Ascending aorta (tissue), 2 donors: ENCODE data around the gene ATL3. TPM values are rescaled to one million over a fixed set of nuclear protein-coding genes. Genes with fewer than 3 reads are reported as not detected.

ENCODE experiments used
- DNase-seq, 2 donors: peaks; one replicate each; pipeline ENCODE4 v3.0.0-alpha.2; 2019; ENCODE audit warnings: low spot score in 2 of 2
- H3K27ac ChIP-seq, 2 donors: fragments of 200-600 bp; sonication (generic); one replicate each; pipeline ENCODE4 v1.5.1; 2016 to 2017; ENCODE audit warnings: mild to moderate bottlenecking in 1 of 2
- H3K27me3 ChIP-seq: fragments of 200-600 bp; sonication (generic); one replicate; pipeline ENCODE4 v1.5.1; 2017
- H3K36me3 ChIP-seq, 2 donors: fragments of 200-600 bp; sonication (generic); one replicate each; pipeline ENCODE4 v1.5.1; 2016
- H3K4me1 ChIP-seq, 2 donors: fragments of 200-600 bp; sonication (generic); one replicate each; pipeline ENCODE4 v1.5.1; 2016 to 2017; ENCODE audit warnings: mild to moderate bottlenecking in 1 of 2
- H3K4me3 ChIP-seq, 2 donors: fragments of 200-600 bp; sonication (generic); one replicate each; pipeline ENCODE4 v1.5.1; 2016 to 2017; ENCODE audit warnings: mild to moderate bottlenecking in 1 of 2
- H3K9me3 ChIP-seq, 2 donors: fragments of 200-600 bp; sonication (generic); one replicate each; pipeline ENCODE4 v1.5.1; 2016
- CTCF ChIP-seq, 3 experiments: fragments of 200-600 bp in 2 of 3; fragments of 450-650 bp in 1 of 3; sonication (generic) in 2 of 3; IDR thresholded peaks; one replicate each; pipeline ENCODE4 v1.5.1; 2016 to 2019; ENCODE audit warnings: antibody characterized with exemption in 3 of 3, mild to moderate bottlenecking in 1 of 3, moderate library complexity in 1 of 3
- intact Hi-C: fragments of 100-400 bp; cut with DNase I; formaldehyde crosslinking; loops from one replicate; pipeline ENCODE4 v1.15.1; 2023
- total RNA-seq: library from RNA; depleted of rRNA; stranded (reverse); fragments of >200 nt; gene quantifications from one replicate; pipeline ENCODE4 v1.1.0, GENCODE V29; 2016

ATL3 gene
- total RNA-seq, 1 donor from 2014 or later = 77.3 TPM

- no peaks in the 10 kb centered on the region for H3K4me1 ChIP-seq
- TF ChIP-seq CTCF (IDR thresholded peaks at IDR 0.05) = no peak
- no peak overlapping the region for H3K4me3 ChIP-seq
- no peaks in the 10 kb centered on the region for H3K27me3 ChIP-seq
- no peak for DNase-seq
- no peaks in the 10 kb centered on the region for H3K36me3 ChIP-seq
- intact Hi-C loops = no loop called here
- no peak overlapping the region for H3K27ac ChIP-seq
- H3K9me3 ChIP-seq = no peaks in the 10 kb centered on the region
These were observed 42.6 kb upstream of the ATL3 start for GRCh38 chr11:63713766-63714165.

GRCh38 chr11:63711838-63712237 lies 40.7 kb upstream of the ATL3 start:
- intact Hi-C loops = no loop called here
- no peak for DNase-seq
- TF ChIP-seq CTCF (IDR thresholded peaks at IDR 0.05) = no peak
- no peaks in the 10 kb centered on the region for H3K9me3 ChIP-seq
- no peak overlapping the region for H3K4me3 ChIP-seq
- no peaks in the 10 kb centered on the region for H3K4me1 ChIP-seq
- H3K36me3 ChIP-seq = no peaks in the 10 kb centered on the region
- no peak overlapping the region for H3K27ac ChIP-seq
- no peaks in the 10 kb centered on the region for H3K27me3 ChIP-seq

- Histone ChIP-seq H3K36me3 (no peaks in the 10 kb centered on the region), H3K4me3 (no peak overlapping the region), H3K27me3 (no peaks in the 10 kb centered on the region), H3K9me3 (no peaks in the 10 kb centered on the region), H3K4me1 (no peaks in the 10 kb centered on the region), H3K27ac (no peak overlapping the region)
- DNase-seq = no peak
- peak in 1 of 3 experiments; percentile 15 for TF ChIP-seq CTCF (IDR thresholded peaks at IDR 0.05)
- intact Hi-C loops = no loop called here
These were observed 39.5 kb upstream of the ATL3 start for GRCh38 chr11:63710476-63711217.

- Histone ChIP-seq H3K27me3 (no peaks in the 10 kb centered on the region), H3K27ac (no peak overlapping the region), H3K4me1 (peaks cover 6 to 7% of the 10 kb centered on the region in 2 donors), H3K36me3 (no peaks in the 10 kb centered on the region), H3K4me3 (no peak overlapping the region), H3K9me3 (no peaks in the 10 kb centered on the region)
- no peak for TF ChIP-seq CTCF (IDR thresholded peaks at IDR 0.05)
- no peak for DNase-seq
- intact Hi-C loops = no loop called here
These were observed 38.2 kb upstream of the ATL3 start for GRCh38 chr11:63709336-63709884.

GRCh38 chr11:63708764-63709163 lies 37.6 kb upstream of the ATL3 start:
- Histone ChIP-seq H3K9me3 (no peaks in the 10 kb centered on the region), H3K4me3 (no peak overlapping the region), H3K27ac (no peak overlapping the region), H3K4me1 (peaks cover 6 to 7% of the 10 kb centered on the region in 2 donors), H3K27me3 (no peaks in the 10 kb centered on the region), H3K36me3 (no peaks in the 10 kb centered on the region)
- no peak for TF ChIP-seq CTCF (IDR thresholded peaks at IDR 0.05)
- intact Hi-C loops = no loop called here
- DNase-seq = no peak
